GM19452 (cell line): ENCODE measurements around the gene MGAT4A.

ENCODE experiments used
- ATAC-seq: cut with Tn5 transposase; IDR thresholded peaks from one replicate; pipeline ENCODE4 v1.9.1; 2021; ENCODE audit not compliant: unreplicated experiment

The MGAT4A gene

GRCh38 chr2:98731041-98731893, at the start of gene MGAT4A:
MGAT4A (minus strand) TSS chr2:98731132; CDS start chr2:98726332, 4,800 bp downstream.
- ATAC-seq = peak; percentile 71

- no peak for ATAC-seq
These were observed 48.0 kb upstream of the MGAT4A start for GRCh38 chr2:98778741-98779483.

GRCh38 chr2:98778151-98778550, 47.2 kb upstream of the MGAT4A start:
- no peak for ATAC-seq

- ATAC-seq = no peak
These were observed 46.8 kb upstream of the MGAT4A start for GRCh38 chr2:98777710-98778109.

GRCh38 chr2:98777076-98777475, 46.1 kb upstream of the MGAT4A start:
- no peak for ATAC-seq

- no peak for ATAC-seq
These were observed 45.2 kb upstream of the MGAT4A start for GRCh38 chr2:98776136-98776535.

- ATAC-seq = no peak
These were observed 44.4 kb upstream of the MGAT4A start for GRCh38 chr2:98775146-98775986.

- ATAC-seq = no peak
These were observed 43.0 kb upstream of the MGAT4A start for GRCh38 chr2:98773907-98774306.

GRCh38 chr2:98773169-98773568, 42.2 kb upstream of the MGAT4A start:
- no peak for ATAC-seq

GRCh38 chr2:98772536-98772935, 41.6 kb upstream of the MGAT4A start:
- no peak for ATAC-seq

GRCh38 chr2:98771721-98772524, 41.0 kb upstream of the MGAT4A start:
- ATAC-seq = no peak

GRCh38 chr2:98771264-98771663, 40.3 kb upstream of the MGAT4A start:
- ATAC-seq = no peak

GRCh38 chr2:98769784-98770183, 38.9 kb upstream of the MGAT4A start:
- no peak for ATAC-seq

- no peak for ATAC-seq
These were observed 38.2 kb upstream of the MGAT4A start for GRCh38 chr2:98769114-98769476.

GRCh38 chr2:98768384-98769113, 37.6 kb upstream of the MGAT4A start:
- no peak for ATAC-seq

GRCh38 chr2:98764499-98764898, 33.6 kb upstream of the MGAT4A start:
- no peak for ATAC-seq

- no peak for ATAC-seq
These were observed 32.4 kb upstream of the MGAT4A start for GRCh38 chr2:98763209-98763951.

- ATAC-seq = no peak
These were observed 31.0 kb upstream of the MGAT4A start for GRCh38 chr2:98761909-98762308.

GRCh38 chr2:98761267-98761781, 30.4 kb upstream of the MGAT4A start:
- ATAC-seq = no peak
